GM18498 (cell line): Measurements from ENCODE around the gene TAF1B.
A peak's percentile ranks its signal among the peaks of the same experiment; 100 is the strongest.

ENCODE experiments used
- ATAC-seq: cut with Tn5 transposase; IDR thresholded peaks from one replicate; pipeline ENCODE4 v1.9.1; 2021; ENCODE audit warnings: mild to moderate bottlenecking, moderate library complexity; ENCODE audit not compliant: unreplicated experiment

TAF1B gene

GRCh38 chr2:9843229-9844035 lies at the start of gene TAF1B:
Gene TAF1B, plus strand, starts transcription at chr2:9843474. Its CDS starts 68 bp downstream, at chr2:9843542.
- peak; percentile 90 for ATAC-seq

- ATAC-seq: no peak
Measured at GRCh38 chr2:9793918-9794717, 49.2 kb upstream of the TAF1B start.

GRCh38 chr2:9795071-9795470 lies 48.2 kb upstream of the TAF1B start:
- no peak for ATAC-seq

- no peak for ATAC-seq
Measured at GRCh38 chr2:9796056-9797010, 46.9 kb upstream of the TAF1B start.

GRCh38 chr2:9797086-9797485 lies 46.2 kb upstream of the TAF1B start:
- ATAC-seq: no peak

GRCh38 chr2:9797681-9798556 lies 45.4 kb upstream of the TAF1B start:
- ATAC-seq: no peak

GRCh38 chr2:9799011-9799596 lies 44.2 kb upstream of the TAF1B start:
- peak; percentile 39 for ATAC-seq

GRCh38 chr2:9799729-9800632 lies 43.3 kb upstream of the TAF1B start:
- ATAC-seq: peak; percentile 87

- no peak for ATAC-seq
Measured at GRCh38 chr2:9800639-9800974, 42.7 kb upstream of the TAF1B start.

GRCh38 chr2:9800975-9801726 lies 42.1 kb upstream of the TAF1B start:
- ATAC-seq: no peak

- ATAC-seq: no peak
Measured at GRCh38 chr2:9802576-9802993, 40.7 kb upstream of the TAF1B start.

GRCh38 chr2:9803023-9803805 lies 40.1 kb upstream of the TAF1B start:
- no peak for ATAC-seq

GRCh38 chr2:9805435-9806297 lies 37.6 kb upstream of the TAF1B start:
- no peak for ATAC-seq

GRCh38 chr2:9806298-9806610 lies 37.0 kb upstream of the TAF1B start:
- ATAC-seq: no peak

- ATAC-seq: no peak
Measured at GRCh38 chr2:9806656-9807055, 36.6 kb upstream of the TAF1B start.

- ATAC-seq: no peak
Measured at GRCh38 chr2:9807056-9807455, 36.2 kb upstream of the TAF1B start.
